HG03378 (cell line): ENCODE measurements around the gene ADD1.

ENCODE experiments used
- ATAC-seq: cut with Tn5 transposase; IDR thresholded peaks from one replicate; pipeline ENCODE4 v1.9.1; 2021; ENCODE audit warnings: mild to moderate bottlenecking, moderate library complexity; ENCODE audit not compliant: unreplicated experiment

The ADD1 gene

GRCh38 chr4:2879026-2879425, 35.4 kb downstream of the ADD1 start:
- ATAC-seq: no peak

DNA sequence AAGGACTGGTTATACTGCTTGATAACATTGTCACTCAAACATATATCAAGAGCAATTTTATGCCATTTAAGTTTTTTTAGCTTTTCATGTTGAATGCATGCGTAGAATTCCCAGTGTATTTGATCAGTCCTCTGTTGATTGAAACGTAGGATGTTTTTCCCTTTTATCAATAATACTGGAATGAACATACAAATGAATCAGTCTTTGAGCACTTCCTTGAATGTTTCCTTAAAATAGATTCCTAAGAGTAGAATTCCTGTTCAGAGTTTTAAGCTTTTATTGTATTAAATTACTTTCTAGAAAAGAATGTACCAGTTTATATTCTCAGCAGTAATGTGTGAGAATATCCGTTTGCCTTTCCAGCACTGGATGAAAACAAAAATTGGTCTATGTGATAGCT, 37.8 kb downstream of the ADD1 start:
- no peak for ATAC-seq

DNA sequence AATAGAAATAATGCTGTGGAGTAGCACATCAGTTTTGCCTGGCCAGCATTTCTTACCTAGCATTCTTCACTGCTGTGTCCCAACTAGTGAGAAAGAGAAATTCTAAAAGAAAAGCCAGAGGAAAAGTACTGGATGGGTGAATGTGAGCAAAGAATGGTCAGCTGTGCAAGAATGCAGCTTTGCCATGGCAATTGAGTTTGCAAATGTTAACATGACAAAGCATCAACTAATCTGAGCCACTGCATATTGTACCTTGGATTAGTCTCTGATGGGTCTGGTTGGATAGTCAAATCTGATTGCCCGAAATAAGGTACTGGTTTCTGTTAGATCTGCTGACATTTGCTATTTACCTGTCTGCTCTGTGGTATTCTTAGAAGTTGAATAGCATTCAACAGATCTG, 38.7 kb downstream of the ADD1 start:
- no peak for ATAC-seq

DNA sequence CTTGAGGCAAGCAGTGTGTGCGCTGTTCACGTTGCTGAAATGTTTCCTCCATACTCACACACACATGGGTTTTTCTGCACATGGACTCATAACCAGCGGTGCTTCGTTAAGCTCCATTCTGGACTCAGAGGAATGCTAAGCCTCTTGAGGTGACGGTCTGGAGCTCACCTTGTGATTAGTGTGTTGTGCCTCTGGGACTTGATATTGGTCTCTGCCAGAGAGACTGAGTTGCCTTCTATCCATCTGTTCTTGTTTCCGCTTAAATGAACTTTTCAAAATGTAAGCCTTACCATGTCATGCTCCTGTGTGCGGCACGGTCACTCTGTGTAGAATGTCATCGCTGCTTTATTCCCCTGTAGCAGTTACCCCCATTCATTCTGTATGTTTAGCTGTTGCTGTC, 42.5 kb downstream of the ADD1 start:
- ATAC-seq: no peak

DNA sequence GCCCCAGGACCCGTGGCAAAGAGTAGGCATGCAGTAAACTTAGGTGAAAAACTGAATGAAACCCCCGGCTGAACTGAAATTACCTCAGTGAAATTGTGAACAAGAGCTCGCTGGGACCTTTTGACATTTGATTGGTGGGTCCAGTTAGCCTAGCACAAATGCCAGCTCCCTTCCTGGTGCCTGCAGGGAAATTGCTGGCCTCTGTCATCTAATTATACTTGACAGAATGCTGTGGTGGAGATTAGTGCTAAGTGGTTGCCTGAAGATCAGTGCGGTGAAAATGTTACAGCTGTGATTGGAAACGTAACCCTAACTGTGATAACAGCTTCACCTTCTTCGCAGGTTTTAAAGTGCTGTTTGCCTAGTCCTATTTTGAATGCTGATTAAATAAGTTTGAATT, 43.0 kb downstream of the ADD1 start:
- no peak for ATAC-seq

GRCh38 chr4:2887343-2887742, 43.7 kb downstream of the ADD1 start:
- ATAC-seq: no peak

- no peak for ATAC-seq
These were observed 45.2 kb downstream of the ADD1 start for GRCh38 chr4:2888886-2889285.

GRCh38 chr4:2891294-2891693, 47.6 kb downstream of the ADD1 start:
- no peak for ATAC-seq

- no peak for ATAC-seq
These were observed 50.1 kb downstream of the ADD1 start for GRCh38 chr4:2893772-2894171.

DNA sequence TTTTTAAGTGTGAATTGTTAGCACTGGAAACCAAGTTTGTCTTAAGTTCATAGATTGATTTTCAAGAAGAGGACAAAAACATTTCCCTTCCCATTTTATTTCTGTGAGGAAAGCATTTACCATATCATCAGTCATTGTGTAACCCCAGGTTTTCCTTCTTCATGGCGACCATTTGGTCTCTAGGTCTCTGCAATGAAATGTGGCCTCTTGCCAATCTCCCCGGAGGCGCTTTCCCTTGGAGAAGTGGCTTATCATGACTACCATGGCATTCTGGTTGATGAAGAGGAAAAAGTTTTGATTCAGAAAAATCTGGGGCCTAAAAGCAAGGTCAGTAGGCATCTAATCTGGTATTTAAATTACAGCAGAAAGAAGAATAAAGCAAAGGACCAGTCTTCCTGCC, 54.4 kb downstream of the ADD1 start:
- ATAC-seq: no peak

GRCh38 chr4:2900741-2901140, 57.1 kb downstream of the ADD1 start:
- ATAC-seq: no peak

DNA sequence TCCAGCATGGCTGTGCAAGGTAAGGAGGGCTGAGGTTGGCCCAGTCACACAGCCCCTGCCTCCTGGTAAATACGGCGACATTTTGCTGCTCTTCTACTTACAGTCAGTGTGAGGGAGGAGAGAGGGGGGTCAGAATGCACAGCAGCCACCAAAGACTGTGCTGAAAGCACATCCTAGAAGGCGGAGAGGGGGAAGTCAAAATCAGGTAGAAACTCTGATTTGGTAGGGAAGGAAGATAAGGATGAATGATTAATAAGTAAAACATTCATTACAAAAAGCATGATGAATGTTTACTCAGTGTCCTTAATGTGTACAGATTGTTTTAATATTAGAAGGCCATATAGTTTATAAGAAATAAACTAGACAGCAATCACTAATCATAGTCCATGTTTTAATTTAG, 57.5 kb downstream of the ADD1 start:
- ATAC-seq: no peak

GRCh38 chr4:2902126-2902525, 58.5 kb downstream of the ADD1 start:
- ATAC-seq: no peak

DNA sequence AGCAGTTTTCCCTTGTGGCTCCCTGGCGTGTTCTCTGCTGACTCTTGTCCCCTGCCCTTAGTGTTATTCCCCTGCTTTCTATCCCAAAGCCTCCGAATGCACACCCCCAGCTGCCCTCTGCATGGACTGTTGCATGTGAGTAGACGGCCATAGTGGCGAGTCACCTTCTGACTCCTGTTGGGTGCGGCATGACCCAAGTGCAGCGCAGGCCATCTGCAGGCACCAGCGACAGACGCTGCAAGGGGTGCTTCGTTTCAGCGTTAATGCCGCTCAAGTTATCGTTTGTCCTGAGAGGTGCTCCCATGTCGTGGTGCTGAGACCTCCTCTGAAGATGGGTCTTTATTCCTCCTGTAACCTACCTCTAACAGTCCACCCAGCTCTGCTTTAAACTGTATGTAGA, 61.9 kb downstream of the ADD1 start:
- no peak for ATAC-seq

GRCh38 chr4:2906218-2906617, 62.6 kb downstream of the ADD1 start:
- no peak for ATAC-seq

GRCh38 chr4:2907226-2907625, 63.6 kb downstream of the ADD1 start:
- ATAC-seq: no peak

DNA sequence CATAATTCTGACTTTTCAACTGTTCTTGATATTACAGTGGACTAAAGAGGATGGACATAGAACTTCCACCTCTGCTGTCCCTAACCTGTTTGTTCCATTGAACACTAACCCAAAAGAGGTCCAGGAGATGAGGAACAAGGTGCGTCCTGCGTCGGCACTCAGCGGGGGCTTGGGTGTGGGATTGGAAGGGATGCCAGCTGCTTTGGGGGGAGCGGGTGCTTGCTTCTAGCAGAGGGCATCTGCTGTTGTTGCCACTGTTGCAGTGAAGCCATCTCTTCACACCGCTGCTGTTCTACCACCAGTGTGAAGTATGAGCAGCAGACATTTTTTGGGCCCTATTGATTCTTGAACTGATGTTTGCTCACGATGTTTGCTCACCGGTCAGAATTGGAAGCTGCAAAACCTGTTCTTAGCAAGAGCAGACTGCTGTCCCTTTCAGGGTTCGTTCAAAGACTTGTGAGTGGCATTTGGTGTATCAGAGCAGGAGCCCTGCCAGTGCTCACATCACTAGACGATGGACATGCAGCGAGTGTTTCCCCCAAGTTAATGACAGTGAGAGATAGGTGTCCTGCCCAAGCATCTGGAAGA, 64.2 kb downstream of the ADD1 start:
- ATAC-seq: no peak

- no peak for ATAC-seq
These were observed 65.0 kb downstream of the ADD1 start for GRCh38 chr4:2908686-2909085.

GRCh38 chr4:2909583-2909982, 65.9 kb downstream of the ADD1 start:
- ATAC-seq: no peak

- no peak for ATAC-seq
These were observed 66.8 kb downstream of the ADD1 start for GRCh38 chr4:2910409-2910808.

DNA sequence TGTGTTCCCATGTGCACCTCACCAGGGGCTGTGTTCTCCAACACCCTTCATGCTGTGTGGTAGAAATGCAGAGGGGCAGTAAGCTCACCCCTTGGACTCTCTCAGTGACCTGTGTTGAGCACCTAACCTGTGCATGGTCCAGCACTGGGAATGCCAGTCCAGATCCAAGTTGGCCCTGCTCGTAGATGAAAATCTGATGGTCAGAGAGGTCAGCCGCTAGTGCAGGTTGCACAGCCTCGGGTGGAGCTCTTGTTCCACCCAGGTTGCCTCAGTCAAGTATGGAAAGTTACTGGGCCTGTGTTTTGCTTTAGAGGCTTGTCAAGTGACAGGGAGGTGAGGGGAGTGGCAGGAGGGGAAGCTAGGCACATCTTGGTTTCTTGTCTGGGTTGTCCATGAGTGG, 68.2 kb downstream of the ADD1 start:
- ATAC-seq: no peak

DNA sequence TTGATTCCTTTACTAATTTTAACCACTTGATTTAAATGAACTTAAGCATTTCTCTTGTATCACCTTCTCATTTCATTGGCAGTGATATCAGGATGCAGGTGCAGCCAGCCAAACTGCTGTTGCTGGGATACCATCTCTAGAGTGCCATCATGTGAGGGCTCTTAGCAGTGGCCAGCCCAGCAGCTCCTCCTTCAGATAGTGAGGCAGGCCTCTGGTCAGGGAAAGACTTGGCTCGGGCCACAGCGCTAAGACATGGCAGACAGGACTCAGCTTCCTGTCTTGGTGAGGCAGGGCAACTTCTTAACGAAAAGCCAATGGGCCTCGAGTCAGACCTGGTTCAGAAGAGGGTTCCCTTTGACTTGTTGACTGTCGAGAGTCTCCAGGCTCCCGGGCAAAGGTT, 69.5 kb downstream of the ADD1 start:
- ATAC-seq: no peak

GRCh38 chr4:2914256-2915126, 70.8 kb downstream of the ADD1 start:
- ATAC-seq: no peak
